LNCaP clone FGC (cell line): ENCODE data around the gene TENM4.

ENCODE experiments used
- DNase-seq: peaks from one replicate; pipeline ENCODE4 v3.0.0-alpha.2; 2011; ENCODE audit warnings: low read depth
- H3K4me3 ChIP-seq: 2 replicates; pipeline ENCODE4 v1.5.1; 2011; ENCODE audit warnings: mild to moderate bottlenecking, low read depth, low read length, control low read depth
- CTCF ChIP-seq: IDR thresholded peaks from 2 replicates; pipeline ENCODE4 v1.5.1; 2012; ENCODE audit warnings: mild to moderate bottlenecking; ENCODE audit not compliant: control insufficient read depth, insufficient read depth; ENCODE audit errors: extremely low read depth

TENM4 gene

GRCh38 chr11:78797559-78797958 lies 643.3 kb downstream of the TENM4 start:
- no peak for DNase-seq
- no peak for TF ChIP-seq CTCF
- H3K4me3 ChIP-seq, result no peak overlapping the region

- no peak overlapping the region for H3K4me3 ChIP-seq
- no peak for DNase-seq
- no peak for TF ChIP-seq CTCF
These were observed 643.9 kb downstream of the TENM4 start for GRCh38 chr11:78796956-78797355.

- H3K4me3 ChIP-seq, result no peak overlapping the region
- no peak for DNase-seq
- no peak for TF ChIP-seq CTCF
These were observed 645.1 kb downstream of the TENM4 start for GRCh38 chr11:78795621-78796261.

GRCh38 chr11:78791964-78792363 lies 648.9 kb downstream of the TENM4 start:
- H3K4me3 ChIP-seq, result no peak overlapping the region
- TF ChIP-seq CTCF, result no peak
- no peak for DNase-seq

- no peak overlapping the region for H3K4me3 ChIP-seq
- TF ChIP-seq CTCF, result no peak
- DNase-seq, result no peak
These were observed 649.6 kb downstream of the TENM4 start for GRCh38 chr11:78791254-78791653.

GRCh38 chr11:78790784-78791183 lies 650.0 kb downstream of the TENM4 start:
- DNase-seq, result no peak
- no peak for TF ChIP-seq CTCF
- no peak overlapping the region for H3K4me3 ChIP-seq

- no peak for DNase-seq
- TF ChIP-seq CTCF, result no peak
- H3K4me3 ChIP-seq, result no peak overlapping the region
These were observed 651.5 kb downstream of the TENM4 start for GRCh38 chr11:78789375-78789774.
